GM23338 (cell line): ENCODE measurements around the gene ADRA1B. TPM values are rescaled to one million over a fixed set of nuclear protein-coding genes. Genes with fewer than 3 reads are reported as not detected.

Experiments used
- ATAC-seq: fragments of 200-7000 bp; cut with Tn5 transposase; 3 replicates; pipeline ENCODE4 v1.9.1; 2020
- DNase-seq: peaks from one replicate; pipeline ENCODE4 v3.0.0-alpha.2; 2015; ENCODE audit warnings: low spot score
- H2AFZ ChIP-seq: fragments of 200-600 bp; sonication (generic); 2 replicates; pipeline ENCODE4 v1.8.0; 2016; ENCODE audit warnings: antibody characterized with exemption, mild to moderate bottlenecking, moderate library complexity
- H3F3A ChIP-seq: fragments of 200-600 bp; sonication (generic); replicated peaks from 2 replicates; pipeline ENCODE4 v1.8.0; 2017; ENCODE audit warnings: antibody characterized with exemption, mixed run types, low read depth
- H3K27ac ChIP-seq: fragments of 200-600 bp; sonication (generic); 2 replicates; pipeline ENCODE4 v1.6.1; 2016; ENCODE audit warnings: low read depth
- H3K27me3 ChIP-seq: fragments of 200-600 bp; sonication (generic); 2 replicates; pipeline ENCODE4 v1.8.0; 2016; ENCODE audit warnings: mild to moderate bottlenecking, mixed run types, moderate library complexity; ENCODE audit not compliant: insufficient read depth
- H3K36me3 ChIP-seq: fragments of 200-600 bp; sonication (generic); 2 replicates; pipeline ENCODE4 v1.8.0; 2016; ENCODE audit warnings: mild to moderate bottlenecking; ENCODE audit not compliant: insufficient read depth
- H3K4me1 ChIP-seq: fragments of 200-600 bp; sonication (generic); 2 replicates; pipeline ENCODE4 v1.8.0; 2016; ENCODE audit warnings: mild to moderate bottlenecking, moderate library complexity; ENCODE audit not compliant: insufficient read depth
- H3K4me2 ChIP-seq: fragments of 200-600 bp; sonication (generic); 2 replicates; pipeline ENCODE4 v1.7.1; 2017; ENCODE audit warnings: mixed run types
- H3K4me3 ChIP-seq: fragments of 200-600 bp; sonication (generic); 2 replicates; pipeline ENCODE4 v1.6.1; 2016; ENCODE audit warnings: mixed run types
- H3K79me2 ChIP-seq: fragments of 200-600 bp; sonication (generic); replicated peaks from 2 replicates; pipeline ENCODE4 v1.8.0; 2017; ENCODE audit warnings: mild to moderate bottlenecking; ENCODE audit not compliant: insufficient read depth
- H3K9me2 ChIP-seq: fragments of 200-600 bp; sonication (generic); 2 replicates; pipeline ENCODE4 v1.8.0; 2017; ENCODE audit not compliant: insufficient read depth
- H4K20me1 ChIP-seq: fragments of 200-600 bp; sonication (generic); replicated peaks from 2 replicates; pipeline ENCODE4 v1.8.0; 2017; ENCODE audit warnings: mild to moderate bottlenecking; ENCODE audit not compliant: insufficient read depth
- H3K27ac Mint-ChIP-seq: 2 replicates; pipeline ENCODE4 v1.8.0; 2020; ENCODE audit warnings: inconsistent platforms, mild to moderate bottlenecking, moderate library complexity, mixed read lengths
- H3K27me3 Mint-ChIP-seq: 3 replicates; pipeline ENCODE4 v1.8.0; 2022; ENCODE audit warnings: low read depth, mild to moderate bottlenecking, moderate library complexity, mixed read lengths, inconsistent platforms; ENCODE audit not compliant: insufficient read depth, poor library complexity
- H3K36me3 Mint-ChIP-seq: 3 replicates; pipeline ENCODE4 v1.8.0; 2021; ENCODE audit warnings: low read depth, mild to moderate bottlenecking, inconsistent platforms, moderate library complexity, mixed read lengths
- H3K4me1 Mint-ChIP-seq: 3 replicates; pipeline ENCODE4 v1.8.0; 2020; ENCODE audit warnings: mild to moderate bottlenecking, inconsistent platforms, mixed read lengths
- H3K4me3 Mint-ChIP-seq: 3 replicates; pipeline ENCODE4 v1.8.0; 2021; ENCODE audit warnings: moderate library complexity, mild to moderate bottlenecking, inconsistent platforms, mixed read lengths
- H3K9me3 Mint-ChIP-seq: 3 replicates; pipeline ENCODE4 v1.8.0; 2020; ENCODE audit warnings: moderate library complexity, mild to moderate bottlenecking, inconsistent platforms, mixed read lengths
- CREB1 ChIP-seq: fragments of 250-450 bp; sonication (Bioruptor Pico); IDR thresholded peaks from 2 replicates; pipeline ENCODE4 v1.5.0; 2020; ENCODE audit warnings: low read depth, mild to moderate bottlenecking, moderate library complexity
- CTCF ChIP-seq, 2 experiments: fragments of 200-600 bp in 1 of 2; sonication (generic) in 1 of 2; conservative IDR thresholded peaks; 2 replicates each; pipeline versions ENCODE4 v1.5.1 to v1.6.1; 2016 to 2017; ENCODE audit warnings: antibody characterized with exemption in 2 of 2, low read depth in 2 of 2, mild to moderate bottlenecking in 2 of 2, moderate library complexity in 1 of 2
- ETS1 ChIP-seq: IDR thresholded peaks from 2 replicates; pipeline ENCODE4 v1.6.1; 2016; ENCODE audit warnings: antibody characterized with exemption
- JUNB ChIP-seq: IDR thresholded peaks from one replicate; pipeline ENCODE4 v1.6.1; 2016; ENCODE audit warnings: antibody characterized with exemption; ENCODE audit not compliant: unreplicated experiment
- POLR2AphosphoS5 ChIP-seq: IDR thresholded peaks from 2 replicates; pipeline ENCODE4 v1.6.1; 2016; ENCODE audit warnings: antibody characterized with exemption, low read depth
- REST ChIP-seq: IDR thresholded peaks from one replicate; pipeline ENCODE4 v1.6.1; 2018; ENCODE audit warnings: antibody characterized with exemption; ENCODE audit not compliant: unreplicated experiment
- polyA plus RNA-seq: library from polyadenylated mRNA; unstranded; fragments of >200 nt; fragmentation: Nextera tagmentation; extraction: Ambion mirVana; gene quantifications from 2 replicates; pipeline ENCODE4 v1.2.1, GENCODE V29; 2016
- total RNA-seq: library from RNA; depleted of rRNA; stranded (reverse); fragments of >200 nt; shearing (Covaris generic); gene quantifications from 2 replicates; pipeline ENCODE4 v1.2.3, GENCODE V29; 2014

The ADRA1B gene
- total and polyA plus RNA-seq, 2 experiments from 2014 or later: not detected

GRCh38 chr5:159880676-159881075 lies 35.6 kb upstream of the ADRA1B start (continued):
- TF ChIP-seq REST: no peak
- no peak for TF ChIP-seq JUNB
- no peak for TF ChIP-seq ETS1

- Histone ChIP-seq H3K36me3 (no peaks in the 10 kb centered on the region), H3K79me2 (no peaks in the 10 kb centered on the region), H3K4me3 (no peak overlapping the region), H2AFZ (no peak overlapping the region), H3K27ac (no peak overlapping the region), H4K20me1 (no peaks in the 10 kb centered on the region), H3K27me3 (no peaks in the 10 kb centered on the region), H3F3A (no peaks in the 10 kb centered on the region), H3K4me1 (no peaks in the 10 kb centered on the region), H3K4me2 (no peak overlapping the region), H3K9me2 (peaks cover 8% of the 10 kb centered on the region)
- no peak overlapping the region for H3K27ac Mint-ChIP-seq
- TF ChIP-seq CTCF (conservative IDR thresholded peaks at IDR 0.05; ENCODE audit: low read depth in 2 of 2): no peak
- TF ChIP-seq CREB1 (CRISPR knock-in tag): no peak
- no peak for TF ChIP-seq POLR2AphosphoS5
- no peak overlapping the region for H3K4me3 Mint-ChIP-seq
- H3K36me3 Mint-ChIP-seq: no peaks in the 10 kb centered on the region
- no peaks in the 10 kb centered on the region for H3K9me3 Mint-ChIP-seq
- ATAC-seq (no peak), DNase-seq (no peak)
- peaks cover 5% of the 10 kb centered on the region for H3K27me3 Mint-ChIP-seq
- H3K4me1 Mint-ChIP-seq: peaks cover 10% of the 10 kb centered on the region
Measured at GRCh38 chr5:159881967-159882366, 34.3 kb upstream of the ADRA1B start.

- no peak overlapping the region for H3K4me3 ChIP-seq
- no peaks in the 10 kb centered on the region for H3K79me2 ChIP-seq
- no peaks in the 10 kb centered on the region for H3K36me3 ChIP-seq
- H3K9me2 ChIP-seq: peaks cover 8% of the 10 kb centered on the region
- ATAC-seq: no peak
- H3K27ac Mint-ChIP-seq: no peak overlapping the region
- H3K4me1 ChIP-seq: no peaks in the 10 kb centered on the region
- H3K9me3 Mint-ChIP-seq: no peaks in the 10 kb centered on the region
- no peaks in the 10 kb centered on the region for H4K20me1 ChIP-seq
- H3K36me3 Mint-ChIP-seq: no peaks in the 10 kb centered on the region
- H2AFZ ChIP-seq: no peak overlapping the region
- no peak overlapping the region for H3K4me3 Mint-ChIP-seq
- H3F3A ChIP-seq: no peaks in the 10 kb centered on the region
- DNase-seq: no peak
- H3K4me1 Mint-ChIP-seq: peaks cover 10% of the 10 kb centered on the region
- H3K27ac ChIP-seq: no peak overlapping the region
- no peaks in the 10 kb centered on the region for H3K27me3 ChIP-seq
- peaks cover 5% of the 10 kb centered on the region for H3K27me3 Mint-ChIP-seq
- H3K4me2 ChIP-seq: no peak overlapping the region
- TF ChIP-seq POLR2AphosphoS5: no peak
Measured at GRCh38 chr5:159883522-159883950, 32.7 kb upstream of the ADRA1B start.
